HepG2 (cell line): Measurements from ENCODE around the gene EPHA6. TPM values are rescaled to one million over a fixed set of nuclear protein-coding genes. Genes with fewer than 3 reads are reported as not detected.

Source experiments
- ATAC-seq: fragments of 200-7000 bp; cut with Tn5 transposase; 3 replicates; pipeline ENCODE4 v1.9.1; 2020; ENCODE audit warnings: mild to moderate bottlenecking, moderate library complexity
- BruUV-seq: library from RNA; stranded (reverse); fragments of 400-500 nt; replicated peaks from 2 replicates; lab custom pipeline; 2021; lab: Mats Ljungman, UMichigan
- CTCF ChIA-PET: fragments of 300-600 bp; formaldehyde crosslinking; extraction: SDS; loops from one replicate; lab custom pipeline; 2021; ENCODE audit warnings: low total read pairs, inconsistent platforms, low intra/inter-chr PET ratio; lab: Yijun Ruan, JAX
- POLR2A ChIA-PET: fragments of 350-600 bp; sonication (Branson Sonifier 250); formaldehyde crosslinking; loops from one replicate; lab custom pipeline; 2020; ENCODE audit warnings: antibody characterized with exemption, inconsistent platforms; lab: Yijun Ruan, JAX
- DNase-seq: peaks from one replicate; pipeline ENCODE4 v3.0.0-alpha.2; 2015; ENCODE audit warnings: low spot score
- FAIRE-seq: peaks from 3 replicates; lab custom pipeline; 2011; peaks lifted over from hg19 to GRCh38; lab: Jason Lieb, UNC
- H2AFZ ChIP-seq: one replicate; pipeline ENCODE4 v1.6.1; 2011; ENCODE audit warnings: low read length, inconsistent platforms
- H3K27ac ChIP-seq: fragments of 300-600 bp; 3 replicates; pipeline ENCODE4 v1.8.0; 2011; ENCODE audit warnings: mixed run types, mild to moderate bottlenecking, mixed read lengths, low read length, inconsistent platforms; ENCODE audit not compliant: insufficient read depth; ENCODE audit errors: extremely low read length
- H3K27me3 ChIP-seq, 2 experiments: fragments of 200-600 bp in 1 of 2; 2 replicates in 1 of 2; 3 replicates in 1 of 2; pipeline versions ENCODE4 v1.6.0 to v1.8.0; 2011; ENCODE audit warnings: low read length in 2 of 2, mild to moderate bottlenecking in 2 of 2, moderate library complexity in 2 of 2, inconsistent platforms in 1 of 2; ENCODE audit not compliant: insufficient read depth in 2 of 2, control insufficient read depth in 1 of 2
- H3K36me3 ChIP-seq, 2 experiments: fragments of 200-600 bp in 1 of 2; replicated peaks in 1 of 2; 2 replicates in 1 of 2; 3 replicates in 1 of 2; pipeline versions ENCODE4 v1.5.1 to v1.8.0; 2011; ENCODE audit warnings: low read length in 2 of 2, inconsistent platforms in 1 of 2; ENCODE audit not compliant: insufficient read depth in 2 of 2, control insufficient read depth in 1 of 2
- H3K4me1 ChIP-seq: 2 replicates; pipeline ENCODE4 v1.5.1; 2012; ENCODE audit warnings: low read length, inconsistent platforms; ENCODE audit not compliant: insufficient read depth
- H3K4me2 ChIP-seq: 2 replicates; pipeline ENCODE4 v1.6.0; 2011; ENCODE audit warnings: low read depth, low read length, inconsistent platforms
- H3K4me3 ChIP-seq, 3 experiments: fragments of 200-600 bp in 1 of 3; sonication (generic), shearing (Covaris generic) in 1 of 3; replicated peaks in 1 of 3; 2 replicates each; pipeline ENCODE4 v1.5.1; 2011 to 2016; ENCODE audit warnings: low read length in 3 of 3, inconsistent platforms in 2 of 3, low read depth in 2 of 3, mild to moderate bottlenecking in 2 of 3, control low read depth in 1 of 3, mixed read lengths in 1 of 3; ENCODE audit not compliant: insufficient read depth in 1 of 3
- H3K79me2 ChIP-seq: one replicate; pipeline ENCODE4 v1.6.1; 2011; ENCODE audit warnings: low read length, inconsistent platforms; ENCODE audit not compliant: insufficient read depth
- H3K9ac ChIP-seq: 2 replicates; pipeline ENCODE4 v1.6.0; 2011; ENCODE audit warnings: mild to moderate bottlenecking, low read depth, low read length, inconsistent platforms; ENCODE audit not compliant: insufficient read depth
- H3K9me3 ChIP-seq: 2 replicates; pipeline ENCODE4 v1.5.1; 2012; ENCODE audit warnings: mild to moderate bottlenecking, low read length
- H4K20me1 ChIP-seq: 2 replicates; pipeline ENCODE4 v1.6.0; 2011; ENCODE audit warnings: inconsistent platforms, mild to moderate bottlenecking, low read length, moderate library complexity; ENCODE audit not compliant: insufficient read depth
- FOXJ3 ChIP-seq: sonication (generic); formaldehyde crosslinking; IDR thresholded peaks from 2 replicates; pipeline ENCODE4 v1.4.0; 2020; ENCODE audit warnings: missing genetic modification reagents, mild to moderate bottlenecking, borderline replicate concordance
- HNF4A ChIP-seq: sonication (generic); formaldehyde crosslinking; IDR thresholded peaks from 2 replicates; pipeline ENCODE4 v1.4.0; 2020; ENCODE audit warnings: missing genetic modification reagents
- HOXA7 ChIP-seq: sonication (generic); formaldehyde crosslinking; IDR thresholded peaks from 2 replicates; pipeline ENCODE4 v1.8.1; 2022; ENCODE audit warnings: mild to moderate bottlenecking, missing genetic modification reagents, moderate library complexity
- MED13 ChIP-seq: sonication (generic); formaldehyde crosslinking; IDR thresholded peaks from 2 replicates; pipeline ENCODE4 v1.5.0; 2020; ENCODE audit warnings: missing genetic modification reagents
- PHB2 ChIP-seq: fragments of 450-650 bp; IDR thresholded peaks from 2 replicates; pipeline ENCODE4 v1.6.1; 2018; ENCODE audit not compliant: partially characterized antibody
- ZNF777 ChIP-seq: sonication (generic); formaldehyde crosslinking; IDR thresholded peaks from 2 replicates; pipeline ENCODE4 v1.4.0; 2020; ENCODE audit warnings: missing genetic modification reagents
- WGBS: methylation state at CpG from one replicate; pipeline ENCODE4 v1.1.6; 2017; ENCODE audit warnings: low lambda C conversion rate; 5-methylcytosine and 5-hydroxymethylcytosine counted together
- in situ Hi-C: cut with HindIII; loops from 2 replicates; pipeline ENCODE4 v1.10.0; 2017; ENCODE audit warnings: low pct_unique_long_range_greater_than_20kb; ENCODE audit not compliant: extremely low pct_ligation_motif_present
- intact Hi-C: fragments of 100-400 bp; cut with micrococcal nuclease; formaldehyde crosslinking; loops from one replicate; pipeline ENCODE4 v1.10.0; 2022; ENCODE audit not compliant: unreplicated experiment
- polyA plus RNA-seq, 8 experiments: library from polyadenylated mRNA; depleted of rRNA in 3 of 8; stranded (reverse) in 7 of 8; unstranded in 1 of 8; fragments of >200 nt; fragmentation: Illumina TruSeq in 4 of 8; extraction: Trizol in 4 of 8; gene quantifications; 2 replicates each; pipeline versions ENCODE4 v1.2.1 to v1.2.3, GENCODE V29; 2011 to 2016; ENCODE audit warnings: low read depth in 4 of 8, missing spikeins in 1 of 8, mixed read lengths in 1 of 8; ENCODE audit not compliant: insufficient read depth in 1 of 8
- total RNA-seq, 5 experiments: library from RNA; depleted of rRNA; stranded (reverse); fragments of >200 nt; fragmentation: Illumina TruSeq; extraction: Trizol; gene quantifications; 2 replicates each; pipeline ENCODE4 v1.2.3, GENCODE V29; 2016; ENCODE audit warnings: low read depth in 1 of 5
- TF ChIP-seq, protein P1 (sequence below): IDR thresholded peaks from 2 replicates; pipeline ENCODE4 v1.6.1; 2016

Gene EPHA6
- total and polyA plus RNA-seq, 2 of the 13 experiments (the other 11 are each of a cell fraction or from before 2014, with no cell fraction given) = not detected

DNA sequence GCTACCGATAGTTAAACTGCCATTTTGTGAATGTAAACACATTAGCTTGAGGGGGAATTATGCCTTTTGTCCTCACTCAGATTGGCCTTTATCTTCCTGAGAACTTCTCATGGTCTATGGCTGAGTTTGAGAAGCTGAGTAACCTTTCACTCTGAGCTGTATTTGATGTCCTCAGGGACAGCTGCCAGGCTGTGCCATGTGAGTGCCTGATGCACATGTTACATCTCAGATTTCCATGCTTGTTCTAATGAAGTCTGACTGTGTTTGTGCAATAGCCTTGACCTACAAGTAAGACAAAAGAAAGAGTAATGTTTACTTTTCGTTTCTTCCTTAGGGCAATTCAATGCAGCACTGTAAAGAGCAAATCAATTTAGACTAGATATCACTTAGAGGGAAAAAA is 906.0 kb downstream of the EPHA6 start:
- H3K4me3 ChIP-seq = no peak overlapping the region

DNA sequence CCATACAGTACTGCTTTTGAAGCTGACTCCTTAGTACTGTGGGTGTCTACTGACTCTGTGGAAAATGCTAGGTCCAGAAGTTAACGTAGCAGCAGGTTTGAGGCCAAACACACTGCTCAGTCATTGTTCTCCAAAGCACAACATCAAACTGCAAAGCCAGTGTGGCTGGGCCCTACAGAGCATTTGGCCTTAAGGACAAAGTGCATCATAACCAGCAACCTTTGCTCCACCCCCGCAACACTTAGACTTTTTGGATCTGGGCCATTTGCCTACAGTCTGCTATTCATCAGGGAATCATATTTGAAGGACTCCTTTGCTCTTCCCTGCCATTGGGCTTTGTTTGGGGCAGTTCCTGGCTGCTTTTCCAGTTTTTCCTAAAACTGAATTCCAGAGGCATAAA is 907.1 kb downstream of the EPHA6 start:
- CTCF ChIA-PET = no interaction called here
- Histone ChIP-seq H3K36me3 (no peaks in the 10 kb centered on the region), H3K4me1 (peaks cover 9% of the 10 kb centered on the region; the same call in 1 of the 2 replicates), H3K27ac (no peak overlapping the region), H3K79me2 (no peaks in the 10 kb centered on the region), H3K9ac (no peak overlapping the region), H3K4me2 (no peak overlapping the region), H4K20me1 (no peaks in the 10 kb centered on the region), H3K9me3 (no peaks in the 10 kb centered on the region), H2AFZ (no peak overlapping the region), H3K27me3 (no peaks in the 10 kb centered on the region), H3K4me3 (no peak overlapping the region)
- ATAC-seq (peak; percentile 56; the same call in 2 of the 3 replicates), FAIRE-seq (no peak), DNase-seq (peak; percentile 3)
- BruUV-seq = no TSS peak
- POLR2A ChIA-PET = no interaction called here
- intact Hi-C loops = no loop called here
- 0% methylated on average over 1 of the region's 2 CpGs for WGBS
- TF ChIP-seq HNF4A (peak; percentile 42; the same call in 1 of the 2 replicates), PHB2 (no peak)
- in situ Hi-C loops = no loop called here

More for the DNA sequence above, 906.0 kb downstream of the EPHA6 start:
- peaks cover 9% of the 10 kb centered on the region; the same call in 1 of the 2 replicates for H3K4me1 ChIP-seq
- no TSS peak for BruUV-seq
- H3K9ac ChIP-seq = no peak overlapping the region
- no peaks in the 10 kb centered on the region for H3K36me3 ChIP-seq
- H4K20me1 ChIP-seq = no peaks in the 10 kb centered on the region
- no peaks in the 10 kb centered on the region for H3K9me3 ChIP-seq
- no peak overlapping the region for H3K27ac ChIP-seq
- no peak for DNase-seq
- ChIA-PET CTCF (no interaction called here), POLR2A (no interaction called here)
- H2AFZ ChIP-seq = no peak overlapping the region
- H3K79me2 ChIP-seq = no peaks in the 10 kb centered on the region
- TF ChIP-seq, protein P1, sequence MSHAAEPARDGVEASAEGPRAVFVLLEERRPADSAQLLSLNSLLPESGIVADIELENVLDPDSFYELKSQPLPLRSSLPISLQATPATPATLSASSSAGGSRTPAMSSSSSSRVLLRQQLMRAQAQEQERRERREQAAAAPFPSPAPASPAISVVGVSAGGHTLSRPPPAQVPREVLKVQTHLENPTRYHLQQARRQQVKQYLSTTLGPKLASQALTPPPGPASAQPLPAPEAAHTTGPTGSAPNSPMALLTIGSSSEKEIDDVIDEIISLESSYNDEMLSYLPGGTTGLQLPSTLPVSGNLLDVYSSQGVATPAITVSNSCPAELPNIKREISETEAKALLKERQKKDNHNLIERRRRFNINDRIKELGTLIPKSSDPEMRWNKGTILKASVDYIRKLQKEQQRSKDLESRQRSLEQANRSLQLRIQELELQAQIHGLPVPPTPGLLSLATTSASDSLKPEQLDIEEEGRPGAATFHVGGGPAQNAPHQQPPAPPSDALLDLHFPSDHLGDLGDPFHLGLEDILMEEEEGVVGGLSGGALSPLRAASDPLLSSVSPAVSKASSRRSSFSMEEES (CRISPR knock-in tag) = no peak
- TF ChIP-seq MED13 (CRISPR knock-in tag) = no peak
- TF ChIP-seq FOXJ3 (CRISPR knock-in tag) = no peak
- no peak for TF ChIP-seq ZNF777 (CRISPR knock-in tag)
- TF ChIP-seq HOXA7 (CRISPR knock-in tag) = no peak
- WGBS = 9% methylated on average over 2 of the region's 2 CpGs
- H3K4me2 ChIP-seq = no peak overlapping the region
- no peak for FAIRE-seq
- no peaks in the 10 kb centered on the region for H3K27me3 ChIP-seq
- in situ Hi-C loops (no loop called here), intact Hi-C loops (no loop called here)
- ATAC-seq = no peak
